Epithelial cell of esophagus (primary cell): Measurements from ENCODE around the gene TEKT5.

Experiments
- DNase-seq: peaks from one replicate; pipeline ENCODE4 v3.0.0; 2010; ENCODE audit warnings: low read depth
- H3K4me3 ChIP-seq: 2 replicates; pipeline ENCODE4 v1.5.1; 2011; ENCODE audit warnings: mild to moderate bottlenecking, low read length, control low read depth
- TF ChIP-seq, protein P1 (sequence below): IDR thresholded peaks from 2 replicates; pipeline ENCODE4 v1.5.1; 2011; ENCODE audit warnings: low read depth, mild to moderate bottlenecking, low read length, control low read depth, inconsistent platforms; ENCODE audit not compliant: insufficient read depth; ENCODE audit errors: missing control alignments

The TEKT5 gene

DNA sequence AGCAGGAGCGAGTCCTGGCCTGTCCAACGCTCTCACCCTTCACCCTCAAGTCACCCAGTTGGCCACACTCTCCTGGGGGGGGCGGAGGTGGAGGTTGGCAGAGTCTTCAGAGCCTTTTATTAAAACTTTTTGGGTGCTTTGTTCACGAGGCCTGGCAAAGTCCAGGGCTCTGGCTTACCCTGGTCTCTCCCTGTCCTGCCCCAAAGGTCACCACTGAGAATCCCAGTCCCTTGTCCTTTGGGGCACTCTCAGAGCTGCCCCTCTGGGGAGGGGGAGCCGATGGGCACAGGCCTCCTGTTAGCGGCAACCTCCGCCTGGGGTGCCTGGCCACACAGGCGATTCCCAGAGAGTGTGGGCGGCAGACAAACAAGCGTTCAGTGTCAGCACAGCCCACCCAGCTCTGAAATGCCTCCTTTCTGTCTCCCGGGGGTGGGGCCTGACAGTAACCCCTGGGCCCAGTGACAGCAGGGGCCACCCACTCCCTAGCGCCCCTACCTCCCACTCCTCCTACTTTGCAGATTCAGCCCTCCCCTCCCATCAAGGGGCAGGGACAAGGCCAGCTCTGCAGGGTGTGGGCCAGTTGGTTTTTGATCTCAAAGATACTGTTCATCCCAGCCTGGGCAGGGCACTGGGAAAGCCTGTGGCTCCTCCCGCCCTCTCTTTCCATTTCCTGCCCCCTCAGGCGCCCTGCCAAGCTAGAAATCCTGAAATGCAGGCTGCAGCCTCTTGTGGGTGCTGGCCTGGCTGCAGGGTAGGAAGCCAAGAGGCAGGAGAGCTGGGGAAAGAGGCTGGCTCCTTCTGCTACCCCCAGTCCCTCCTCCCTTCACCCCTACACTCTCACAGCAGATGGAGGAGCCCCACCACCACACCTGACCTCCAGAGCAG lies 77.7 kb downstream of the TEKT5 start:
- TF ChIP-seq, protein P1, sequence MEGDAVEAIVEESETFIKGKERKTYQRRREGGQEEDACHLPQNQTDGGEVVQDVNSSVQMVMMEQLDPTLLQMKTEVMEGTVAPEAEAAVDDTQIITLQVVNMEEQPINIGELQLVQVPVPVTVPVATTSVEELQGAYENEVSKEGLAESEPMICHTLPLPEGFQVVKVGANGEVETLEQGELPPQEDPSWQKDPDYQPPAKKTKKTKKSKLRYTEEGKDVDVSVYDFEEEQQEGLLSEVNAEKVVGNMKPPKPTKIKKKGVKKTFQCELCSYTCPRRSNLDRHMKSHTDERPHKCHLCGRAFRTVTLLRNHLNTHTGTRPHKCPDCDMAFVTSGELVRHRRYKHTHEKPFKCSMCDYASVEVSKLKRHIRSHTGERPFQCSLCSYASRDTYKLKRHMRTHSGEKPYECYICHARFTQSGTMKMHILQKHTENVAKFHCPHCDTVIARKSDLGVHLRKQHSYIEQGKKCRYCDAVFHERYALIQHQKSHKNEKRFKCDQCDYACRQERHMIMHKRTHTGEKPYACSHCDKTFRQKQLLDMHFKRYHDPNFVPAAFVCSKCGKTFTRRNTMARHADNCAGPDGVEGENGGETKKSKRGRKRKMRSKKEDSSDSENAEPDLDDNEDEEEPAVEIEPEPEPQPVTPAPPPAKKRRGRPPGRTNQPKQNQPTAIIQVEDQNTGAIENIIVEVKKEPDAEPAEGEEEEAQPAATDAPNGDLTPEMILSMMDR, result peak; percentile 25
- H3K4me3 ChIP-seq, result no peak overlapping the region
- peak; percentile 83 for DNase-seq

DNA sequence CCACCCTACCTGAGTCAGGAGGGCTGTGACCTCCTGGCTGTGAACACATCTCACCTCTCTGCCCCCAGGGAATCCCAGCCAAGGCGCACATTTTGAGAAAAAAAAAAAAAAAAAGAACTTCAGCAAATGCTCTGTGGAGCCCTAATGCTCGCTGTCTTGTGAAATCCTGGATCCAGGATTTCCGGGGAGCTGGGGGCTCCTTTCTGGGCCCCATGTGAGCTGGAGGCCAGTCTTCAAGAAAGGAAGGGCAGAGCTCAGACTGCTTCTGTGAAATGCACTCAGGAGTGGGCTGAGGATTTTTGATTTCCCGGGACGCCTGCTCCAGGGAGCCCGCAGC lies 78.3 kb downstream of the TEKT5 start:
- no peak for DNase-seq
- no peak overlapping the region for H3K4me3 ChIP-seq
- TF ChIP-seq, protein P1, result no peak

DNA sequence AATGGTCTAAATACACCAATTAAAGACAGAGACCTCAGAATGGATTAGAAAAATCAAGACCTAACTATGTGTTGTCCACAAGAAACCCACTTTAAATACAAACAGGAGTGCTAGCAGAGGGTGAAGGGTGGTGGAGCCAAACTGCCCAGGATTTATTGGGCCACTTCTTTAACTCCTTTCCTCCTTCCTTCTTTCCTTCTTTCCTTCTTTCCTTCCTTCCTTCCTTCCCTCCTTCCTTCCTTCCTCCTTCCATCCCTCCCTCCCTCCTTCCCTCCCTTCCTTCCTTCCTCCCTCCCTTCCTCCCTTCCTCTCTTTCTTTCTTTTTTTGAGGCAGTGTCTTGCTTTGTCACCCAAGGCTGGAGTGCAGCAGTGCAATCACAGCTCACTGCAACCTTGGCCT lies 80.0 kb downstream of the TEKT5 start:
- TF ChIP-seq, protein P1, result no peak
- no peak overlapping the region for H3K4me3 ChIP-seq
- DNase-seq, result no peak

DNA sequence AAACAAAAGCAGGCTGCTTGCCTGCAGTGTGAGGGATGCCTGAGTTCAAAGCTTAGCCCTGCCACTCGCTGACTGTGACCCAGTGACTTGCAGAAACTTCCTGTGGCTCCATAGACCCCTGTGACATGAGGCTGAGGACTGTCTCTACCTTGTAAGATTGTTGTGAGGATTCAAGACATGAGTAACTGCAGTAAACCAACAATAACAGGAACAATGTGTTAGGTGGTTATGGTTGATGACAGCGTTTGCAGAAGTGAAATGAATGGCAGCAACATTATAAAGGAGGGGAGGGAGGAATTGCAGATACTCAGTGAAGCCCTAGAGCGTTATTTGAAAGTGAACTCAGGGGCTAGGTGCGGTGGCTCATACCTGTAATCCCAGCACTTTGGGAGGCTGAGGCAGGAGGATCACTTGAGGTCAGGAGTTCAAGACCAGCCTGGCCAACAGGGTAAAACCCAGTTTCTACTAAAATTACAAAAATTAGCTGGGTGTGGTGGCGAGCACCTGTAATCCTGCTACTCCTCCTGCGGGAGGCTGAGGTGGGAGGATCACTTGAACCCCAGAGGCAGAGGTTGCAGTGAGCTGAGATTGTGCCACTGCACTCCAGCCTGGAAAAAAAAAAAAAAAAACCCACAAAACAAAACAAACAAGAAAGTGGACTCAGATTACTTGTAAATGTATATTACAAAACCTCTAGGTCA lies 80.8 kb downstream of the TEKT5 start:
- TF ChIP-seq, protein P1, result no peak
- no peak overlapping the region for H3K4me3 ChIP-seq
- no peak for DNase-seq

DNA sequence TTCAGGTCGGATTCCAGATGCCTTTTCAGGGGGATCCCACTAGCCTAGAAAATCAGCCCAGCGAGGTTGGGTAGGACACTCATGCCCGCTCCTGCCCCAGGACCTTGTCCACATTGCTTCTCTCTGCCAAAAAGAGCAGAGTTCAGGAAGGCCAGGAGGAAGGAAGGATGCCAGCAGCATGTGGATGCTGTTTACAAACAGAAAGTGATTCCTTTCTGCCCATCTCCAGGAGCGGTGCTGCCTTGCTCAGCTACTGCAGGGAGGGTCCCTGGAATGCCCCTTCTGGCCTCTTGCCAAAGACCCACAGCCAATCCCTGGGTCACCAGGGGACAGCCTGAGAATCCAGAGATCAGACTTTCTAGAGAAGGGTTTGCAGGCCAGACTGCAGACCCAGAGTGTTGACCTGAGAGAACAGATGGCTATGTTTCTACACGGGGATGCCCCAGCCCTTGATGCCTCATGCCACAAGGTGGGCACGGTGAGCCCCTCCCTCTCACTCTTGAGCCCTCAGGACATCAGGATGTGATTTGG lies 82.0 kb downstream of the TEKT5 start:
- H3K4me3 ChIP-seq, result no peak overlapping the region
- DNase-seq, result no peak
- TF ChIP-seq, protein P1, result no peak

DNA sequence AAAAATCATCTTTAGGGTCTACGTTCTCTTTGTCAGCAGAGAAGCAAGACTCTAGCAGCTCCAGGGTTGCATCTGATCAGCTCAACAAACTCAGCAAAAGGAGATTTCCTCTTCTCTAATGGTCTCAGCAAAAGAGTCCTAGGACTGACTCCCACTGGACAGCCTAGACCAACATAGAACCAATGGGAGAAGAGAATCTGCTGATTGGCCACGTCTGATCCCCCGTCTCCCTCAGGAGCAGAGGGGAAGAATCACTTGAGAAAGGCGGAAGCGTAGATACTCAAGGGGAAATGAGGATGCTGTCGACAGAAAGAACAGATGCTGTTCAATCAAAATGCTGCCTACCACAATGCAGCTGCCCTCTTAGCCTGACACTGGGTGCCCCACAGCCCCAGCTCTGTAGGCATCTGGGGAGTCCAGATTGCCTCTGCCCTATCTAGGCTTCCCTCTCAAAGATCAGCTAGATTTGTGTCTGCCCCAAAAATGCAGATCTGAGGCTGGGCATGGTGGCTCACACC lies 82.8 kb downstream of the TEKT5 start:
- TF ChIP-seq, protein P1, result no peak
- DNase-seq, result no peak
- no peak overlapping the region for H3K4me3 ChIP-seq
